Mesodermal cell (in vitro differentiated cells): ENCODE results near the gene EPC1. TPM values are rescaled to one million over a fixed set of nuclear protein-coding genes. Genes with fewer than 3 reads are reported as not detected.
"Not testable (repeated sequence)": the region's sequence is repeated elsewhere in the genome, so short reads cannot be mapped to it uniquely, and the experiment has no call there.

Experiments used
- H3K27ac ChIP-seq: 2 replicates; pipeline ENCODE4 v1.7.0; 2013; ENCODE audit warnings: mild to moderate bottlenecking, low read depth, low read length, moderate library complexity; ENCODE audit not compliant: severe bottlenecking
- H3K36me3 ChIP-seq: 2 replicates; pipeline ENCODE4 v1.7.1; 2013; ENCODE audit warnings: mild to moderate bottlenecking, low read length, moderate library complexity; ENCODE audit not compliant: control insufficient read depth, insufficient read depth
- H3K4me1 ChIP-seq: one replicate; pipeline ENCODE4 v1.7.1; 2013; ENCODE audit warnings: mild to moderate bottlenecking, low read length; ENCODE audit not compliant: insufficient read depth, control insufficient read depth, poor library complexity, severe bottlenecking
- H3K4me3 ChIP-seq: 2 replicates; pipeline ENCODE4 v1.7.0; 2013; ENCODE audit warnings: low read length, control low read depth, mild to moderate bottlenecking; ENCODE audit not compliant: insufficient read depth, poor library complexity, severe bottlenecking; ENCODE audit errors: extremely low read depth
- H3K9me3 ChIP-seq: 2 replicates; pipeline ENCODE4 v1.7.1; 2013; ENCODE audit warnings: mild to moderate bottlenecking, low read length, moderate library complexity; ENCODE audit not compliant: control insufficient read depth
- WGBS, 2 experiments: methylation state at CpG; one replicate each; pipeline ENCODE4 v1.1.5; 2013; ENCODE audit warnings: missing lambda C conversion rate in 2 of 2; ENCODE audit not compliant: insufficient coverage in 2 of 2; 5-methylcytosine and 5-hydroxymethylcytosine counted together
- polyA plus RNA-seq, 2 experiments: library from polyadenylated mRNA; stranded (reverse); fragments of 50-300 nt; gene quantifications; one replicate each; pipeline ENCODE4 v1.2.3, GENCODE V29; 2013

Gene EPC1, protein sequence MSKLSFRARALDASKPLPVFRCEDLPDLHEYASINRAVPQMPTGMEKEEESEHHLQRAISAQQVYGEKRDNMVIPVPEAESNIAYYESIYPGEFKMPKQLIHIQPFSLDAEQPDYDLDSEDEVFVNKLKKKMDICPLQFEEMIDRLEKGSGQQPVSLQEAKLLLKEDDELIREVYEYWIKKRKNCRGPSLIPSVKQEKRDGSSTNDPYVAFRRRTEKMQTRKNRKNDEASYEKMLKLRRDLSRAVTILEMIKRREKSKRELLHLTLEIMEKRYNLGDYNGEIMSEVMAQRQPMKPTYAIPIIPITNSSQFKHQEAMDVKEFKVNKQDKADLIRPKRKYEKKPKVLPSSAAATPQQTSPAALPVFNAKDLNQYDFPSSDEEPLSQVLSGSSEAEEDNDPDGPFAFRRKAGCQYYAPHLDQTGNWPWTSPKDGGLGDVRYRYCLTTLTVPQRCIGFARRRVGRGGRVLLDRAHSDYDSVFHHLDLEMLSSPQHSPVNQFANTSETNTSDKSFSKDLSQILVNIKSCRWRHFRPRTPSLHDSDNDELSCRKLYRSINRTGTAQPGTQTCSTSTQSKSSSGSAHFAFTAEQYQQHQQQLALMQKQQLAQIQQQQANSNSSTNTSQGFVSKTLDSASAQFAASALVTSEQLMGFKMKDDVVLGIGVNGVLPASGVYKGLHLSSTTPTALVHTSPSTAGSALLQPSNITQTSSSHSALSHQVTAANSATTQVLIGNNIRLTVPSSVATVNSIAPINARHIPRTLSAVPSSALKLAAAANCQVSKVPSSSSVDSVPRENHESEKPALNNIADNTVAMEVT
- 24.8 TPM for polyA plus RNA-seq (2013, experiment 1 of 2)
- 24.5 TPM for polyA plus RNA-seq (2013, experiment 2 of 2)

DNA sequence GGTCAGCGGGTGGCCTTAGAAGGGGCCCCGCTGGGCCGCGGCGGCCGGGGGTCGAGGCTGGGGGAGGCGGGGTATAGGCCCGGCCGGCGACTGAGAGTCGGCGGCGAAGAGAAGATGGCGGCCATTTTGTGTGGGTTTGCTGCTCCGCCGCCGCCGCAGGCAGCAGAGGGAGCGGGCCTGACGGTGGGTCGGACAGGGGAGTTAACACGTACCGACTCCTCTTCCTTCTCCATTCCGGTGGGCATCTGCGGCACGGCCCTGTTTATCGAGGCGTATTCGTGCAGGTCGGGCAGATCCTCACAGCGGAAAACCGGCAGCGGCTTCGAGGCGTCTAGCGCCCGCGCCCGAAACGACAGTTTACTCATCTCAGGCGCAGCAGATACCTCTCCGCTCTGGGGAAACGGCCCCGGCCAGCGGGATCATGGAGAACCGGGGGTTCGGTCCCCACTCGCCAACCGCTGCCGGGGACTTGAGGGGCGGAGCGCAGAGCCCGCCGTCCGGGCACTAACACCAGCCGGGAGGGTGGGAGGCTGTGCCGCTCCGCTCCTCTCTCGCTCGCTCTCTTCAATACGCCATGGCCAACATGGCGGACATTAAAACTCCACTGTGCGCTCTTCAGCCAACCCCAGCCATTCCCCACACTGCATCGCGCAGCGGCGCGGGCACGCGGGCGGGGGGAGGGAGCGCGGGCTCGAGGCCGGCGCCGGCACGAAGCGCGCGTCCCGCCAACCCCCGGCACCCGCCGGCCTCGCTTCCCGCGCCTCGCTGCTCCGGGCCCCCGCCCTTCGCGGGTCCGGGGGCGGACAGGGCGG is at the start of gene EPC1:
TSS of gene EPC1 (minus strand) at position 608 of the 812 bp plus-strand sequence. CDS start at position 365, 243 bp downstream.
- Histone ChIP-seq H3K4me1 (no peaks in the 10 kb centered on the region), H3K9me3 (no peaks in the 10 kb centered on the region), H3K36me3 (peaks cover 19% of the 10 kb centered on the region), H3K27ac (peak within 1 kb of the TSS; percentile 100), H3K4me3 (peak within 1 kb of the TSS; percentile 81)
- 0% methylated on average over 56 to 81 of the region's 97 CpGs for WGBS, 2 experiments

DNA sequence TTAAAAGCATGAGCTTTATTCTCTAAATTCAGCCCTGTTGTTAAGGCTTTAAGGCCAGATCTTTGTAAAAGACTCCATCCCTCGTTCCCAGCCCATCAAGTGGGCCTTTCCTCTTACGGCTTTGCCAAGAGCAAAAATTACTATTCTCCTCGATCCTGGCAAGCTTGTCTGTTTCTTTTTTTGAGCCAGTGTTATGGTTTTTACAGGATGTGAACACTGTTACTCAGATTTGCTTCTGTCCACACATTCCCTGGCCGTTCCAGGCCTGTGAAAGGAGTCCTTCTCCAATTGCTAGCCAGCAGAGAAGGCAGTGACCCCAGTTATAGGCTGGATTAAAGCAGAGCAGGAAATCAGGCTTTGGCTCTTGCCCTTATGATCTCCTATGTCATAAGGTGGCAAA is 47.0 kb upstream of the EPC1 start:
- H3K36me3 ChIP-seq: no peaks in the 10 kb centered on the region
- H3K4me1 ChIP-seq: no peaks in the 10 kb centered on the region
- H3K9me3 ChIP-seq: no peaks in the 10 kb centered on the region
- no peak overlapping the region for H3K4me3 ChIP-seq
- 94 to 100% methylated on average over 1 to 2 of the region's 4 CpGs for WGBS, 2 experiments
- H3K27ac ChIP-seq: no peak overlapping the region

DNA sequence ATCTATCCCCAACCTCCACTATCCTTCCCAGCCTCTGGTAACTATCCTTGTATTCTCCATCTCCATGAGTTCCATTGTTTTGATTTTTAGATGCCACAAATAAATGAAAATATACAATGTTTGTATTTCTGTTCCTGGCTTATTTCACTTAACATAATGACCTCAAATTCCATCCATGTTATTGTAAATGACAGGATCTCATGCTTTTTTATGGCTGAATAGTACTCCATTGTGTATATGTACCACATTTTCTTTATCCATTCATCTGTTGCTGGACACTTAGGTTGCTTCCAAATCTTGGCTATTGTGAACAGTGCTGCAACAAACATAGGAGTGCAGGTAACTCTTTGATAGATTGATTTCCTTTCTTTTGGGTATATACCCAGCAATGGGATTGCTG is 45.3 kb upstream of the EPC1 start:
- H3K36me3 ChIP-seq, H3K9me3 ChIP-seq, H3K4me3 ChIP-seq: not testable (repeated sequence)

DNA sequence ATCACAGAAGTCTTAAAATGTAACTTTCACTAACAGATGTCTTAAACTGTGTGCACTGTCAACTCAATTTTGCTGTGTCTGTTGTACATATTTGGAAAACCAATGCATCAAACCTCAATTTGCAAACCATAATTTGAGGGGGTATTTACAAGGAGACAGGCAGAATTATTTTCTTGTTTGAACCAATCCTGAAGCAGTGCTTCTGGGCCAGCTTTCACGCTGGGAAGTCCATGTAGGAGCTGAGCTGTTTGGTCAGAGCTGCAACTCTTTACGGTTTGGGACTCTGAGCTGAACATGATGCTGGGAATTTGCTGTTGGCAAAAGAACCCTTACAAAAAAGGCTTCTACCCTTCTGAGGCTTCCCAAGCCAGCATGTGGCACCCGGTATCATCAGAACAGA is 43.2 kb upstream of the EPC1 start:
- Histone ChIP-seq H3K9me3 (no peaks in the 10 kb centered on the region), H3K4me3 (no peak overlapping the region)
- WGBS, 2 experiments: 95 to 97% methylated on average over 2 of the region's 3 CpGs

More for the DNA sequence above, 45.3 kb upstream of the EPC1 start:
- H3K27ac ChIP-seq, H3K4me1 ChIP-seq: not testable (repeated sequence)

DNA sequence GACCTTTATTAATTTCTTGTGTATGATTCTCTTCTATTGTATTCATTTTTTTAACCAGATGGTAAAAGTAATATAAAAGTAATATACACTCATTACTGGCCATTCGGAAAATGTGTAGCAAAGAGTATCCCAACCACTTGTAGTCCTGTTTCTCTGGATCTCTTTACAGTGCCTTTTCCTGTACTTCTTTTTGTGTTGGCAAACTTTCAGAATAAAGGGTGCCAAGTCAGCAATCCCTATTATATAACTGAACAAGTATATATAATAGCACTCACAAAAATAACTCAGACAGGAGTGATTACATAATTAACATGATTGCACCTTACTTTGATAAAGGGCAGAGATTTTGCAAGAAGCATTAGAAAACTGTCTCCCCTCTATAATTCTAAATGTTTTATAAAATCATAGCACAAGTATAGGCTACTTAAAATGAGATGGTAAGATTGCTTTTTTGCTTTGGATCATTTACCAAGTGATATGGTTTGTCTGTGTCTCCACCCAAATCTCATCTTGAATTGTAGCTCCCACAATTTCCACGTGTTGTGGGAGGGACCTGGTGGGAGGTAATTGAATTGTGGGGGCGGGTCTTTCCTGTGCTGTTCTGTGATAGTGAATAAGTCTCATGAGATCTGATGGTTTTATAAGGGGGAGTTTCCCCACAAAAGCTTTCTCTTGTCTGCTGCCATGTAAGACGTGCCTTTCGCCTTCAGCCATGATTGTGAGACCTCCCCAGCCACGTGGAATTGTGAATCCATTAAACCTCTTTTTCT is 41.5 kb upstream of the EPC1 start:
- Histone ChIP-seq H3K36me3 (no peaks in the 10 kb centered on the region), H3K27ac (no peak overlapping the region)

More for the DNA sequence above, 43.2 kb upstream of the EPC1 start:
- Histone ChIP-seq H3K36me3 (no peaks in the 10 kb centered on the region), H3K4me1 (no peaks in the 10 kb centered on the region), H3K27ac (no peak overlapping the region)

DNA sequence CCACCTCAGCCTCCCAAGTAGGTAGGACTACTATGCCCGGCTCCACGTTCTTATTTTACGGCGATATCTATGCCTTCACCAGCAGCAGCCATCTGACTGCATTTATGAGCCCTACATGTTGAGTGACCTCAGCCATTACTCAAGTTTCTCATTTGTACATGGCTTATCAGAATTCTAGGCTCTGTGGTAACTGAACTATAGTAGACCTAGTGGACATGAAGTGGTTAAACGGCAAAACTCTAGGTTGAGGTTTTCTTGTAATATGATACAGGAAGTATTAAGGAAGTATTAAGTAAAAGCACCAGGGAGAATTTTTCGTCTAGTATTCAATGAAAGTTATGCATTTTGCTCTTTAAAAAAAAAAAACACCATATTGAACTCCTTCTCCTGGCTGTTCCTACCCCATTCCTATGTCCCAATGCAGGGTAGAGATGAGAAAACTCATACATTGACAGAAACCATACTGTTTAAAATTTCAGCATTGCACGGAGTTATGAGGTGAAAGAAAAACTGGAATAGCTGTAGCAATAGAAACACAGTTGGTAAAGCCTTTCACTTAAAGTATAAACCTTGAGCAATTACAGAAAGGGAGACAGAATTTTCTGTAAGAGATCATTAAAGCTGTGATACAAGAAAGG is 39.8 kb upstream of the EPC1 start:
- Histone ChIP-seq H3K27ac (no peak overlapping the region), H3K4me3 (no peak overlapping the region), H3K36me3 (no peaks in the 10 kb centered on the region), H3K4me1 (no peaks in the 10 kb centered on the region), H3K9me3 (no peaks in the 10 kb centered on the region)
- WGBS, 2 experiments: 90 to 100% methylated on average over 1 to 5 of the region's 7 CpGs

More for the DNA sequence above, 41.5 kb upstream of the EPC1 start:
- 40 to 100% methylated on average over 1 of the region's 6 CpGs for WGBS, 2 experiments
- no peaks in the 10 kb centered on the region for H3K4me1 ChIP-seq
- no peak overlapping the region for H3K4me3 ChIP-seq
- H3K9me3 ChIP-seq: no peaks in the 10 kb centered on the region

DNA sequence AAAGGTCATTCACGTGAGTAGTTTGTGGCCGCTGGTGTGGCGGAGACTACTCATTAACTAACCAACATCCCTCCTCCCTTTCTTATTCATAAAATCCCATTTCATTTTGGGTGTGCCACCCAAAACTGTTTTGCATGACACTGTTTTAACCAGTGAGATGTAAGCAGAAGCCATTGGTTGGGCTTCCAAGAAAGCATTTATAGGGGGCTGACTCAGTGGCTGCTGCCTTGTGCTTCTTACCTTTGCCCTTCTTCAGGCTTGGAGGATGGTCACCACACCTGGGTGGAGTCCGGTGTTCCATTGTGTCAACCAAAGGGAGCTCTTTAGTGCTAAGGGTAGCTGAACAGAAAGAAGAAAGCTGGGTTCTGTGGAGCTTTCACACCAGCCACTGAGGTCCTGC is 37.2 kb upstream of the EPC1 start:
- Histone ChIP-seq H3K4me1 (no peaks in the 10 kb centered on the region), H3K9me3 (no peaks in the 10 kb centered on the region), H3K27ac (no peak overlapping the region), H3K4me3 (no peak overlapping the region), H3K36me3 (no peaks in the 10 kb centered on the region)
- WGBS, 2 experiments: 85 to 91% methylated on average over 4 of the region's 4 CpGs

DNA sequence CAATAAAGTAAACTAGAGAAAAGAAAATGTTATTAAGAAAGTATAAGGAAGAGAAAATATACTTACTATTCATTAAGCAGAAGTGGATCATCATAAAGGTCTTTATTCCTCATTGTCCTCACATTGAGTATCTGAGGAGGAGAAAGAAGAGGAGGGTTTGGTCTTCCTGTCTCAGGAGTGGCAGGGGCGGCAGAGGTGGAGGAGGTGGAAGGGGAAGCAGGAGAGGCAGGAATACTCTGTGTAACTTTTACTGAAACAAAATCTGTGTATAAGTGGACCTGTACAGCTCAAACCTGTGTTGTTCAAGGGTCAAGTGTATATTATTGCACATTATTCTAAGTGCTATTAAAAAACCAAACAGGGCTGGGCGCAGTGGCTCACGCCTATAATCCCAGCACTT is 34.2 kb upstream of the EPC1 start:
- no peaks in the 10 kb centered on the region for H3K9me3 ChIP-seq
- 100% methylated on average over 1 of the region's 3 CpGs; no CpG with 5 or more reads in 1 of the 2 experiments for WGBS, 2 experiments
- no peaks in the 10 kb centered on the region for H3K4me1 ChIP-seq
- no peak overlapping the region for H3K4me3 ChIP-seq
- no peaks in the 10 kb centered on the region for H3K36me3 ChIP-seq
- H3K27ac ChIP-seq: no peak overlapping the region

DNA sequence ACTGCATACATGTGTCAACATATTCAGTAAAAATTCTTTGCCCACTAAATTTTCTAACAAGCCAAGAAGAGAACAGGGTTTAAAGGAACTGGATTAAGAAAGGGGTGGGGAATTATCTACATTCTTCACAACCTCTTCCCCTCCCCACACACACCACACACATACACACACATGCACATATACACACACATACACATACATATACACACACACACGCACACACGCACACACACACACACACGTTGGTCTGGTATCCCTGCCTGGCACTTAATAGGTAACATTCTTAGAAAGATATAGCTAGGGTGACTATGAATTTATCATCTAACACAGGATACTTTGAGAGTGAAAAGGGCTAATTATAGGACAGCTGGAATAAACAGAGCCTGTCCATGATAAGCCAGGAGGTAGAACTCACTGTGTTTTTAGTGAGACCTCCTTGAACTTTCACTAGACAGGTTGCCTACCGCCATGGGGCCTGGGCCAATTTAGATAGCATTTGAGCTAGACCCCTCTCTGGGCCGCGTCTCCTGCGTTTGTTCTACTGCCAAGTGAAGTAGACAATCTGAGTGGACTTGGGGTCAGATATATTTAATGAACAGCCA is 33.1 kb upstream of the EPC1 start:
- Histone ChIP-seq H3K4me3 (no peak overlapping the region), H3K27ac (peak overlapping the region; percentile 81)
- WGBS, 2 experiments: 90 to 100% methylated on average over 1 to 4 of the region's 7 CpGs

More for the DNA sequence above, 33.1 kb upstream of the EPC1 start:
- Histone ChIP-seq H3K36me3 (no peaks in the 10 kb centered on the region), H3K9me3 (no peaks in the 10 kb centered on the region), H3K4me1 (no peaks in the 10 kb centered on the region)
